SK-N-SH (cell line): Measurements from ENCODE around the gene MORC2. TPM values are rescaled to one million over a fixed set of nuclear protein-coding genes. Genes with fewer than 3 reads are reported as not detected.

Source experiments
- CTCF ChIA-PET: fragments of 300-600, 350-600 bp; formaldehyde crosslinking; extraction: SDS; loops from one replicate; lab custom pipeline; 2021; lab: Yijun Ruan, JAX
- POLR2A ChIA-PET: fragments of 350-600 bp; sonication (Branson Sonifier 250); formaldehyde crosslinking; extraction: SDS; loops from one replicate; lab custom pipeline; 2020; ENCODE audit warnings: antibody characterized with exemption, inconsistent platforms; lab: Yijun Ruan, JAX
- DNase-seq: peaks from one replicate; pipeline ENCODE4 v3.0.0; 2012
- H2AFZ ChIP-seq: fragments of 200-600 bp; sonication (generic); 2 replicates; pipeline ENCODE4 v1.8.1; 2016; ENCODE audit warnings: antibody characterized with exemption, mild to moderate bottlenecking, low read depth
- H3F3A ChIP-seq: fragments of 200-600 bp; sonication (generic); replicated peaks from 2 replicates; pipeline ENCODE3; 2016; ENCODE audit warnings: antibody characterized with exemption, mild to moderate bottlenecking; ENCODE audit not compliant: insufficient read depth
- H3K27ac ChIP-seq, 2 experiments: fragments of 200-500 bp in 1 of 2; fragments of 200-600 bp in 1 of 2; sonication (Bioruptor generic) in 1 of 2; sonication (generic), shearing (Covaris generic) in 1 of 2; 2 replicates each; pipeline versions ENCODE4 v1.5.1 to v1.6.1; 2014 to 2016; ENCODE audit warnings: low read depth in 2 of 2, inconsistent platforms in 1 of 2, low read length in 1 of 2, mild to moderate bottlenecking in 1 of 2, mixed read lengths in 1 of 2
- H3K27me3 ChIP-seq: fragments of 200-600 bp; sonication (generic), shearing (Covaris generic); 2 replicates; pipeline ENCODE4 v1.6.1; 2016; ENCODE audit warnings: mixed run types; ENCODE audit not compliant: insufficient read depth
- H3K36me3 ChIP-seq, 2 experiments: fragments of 200-500 bp in 1 of 2; fragments of 200-600 bp in 1 of 2; sonication (Bioruptor generic) in 1 of 2; sonication (generic) in 1 of 2; replicated peaks in 1 of 2; 2 replicates each; pipeline versions ENCODE3 to v1.5.1; 2014 to 2016; ENCODE audit warnings: low read length in 1 of 2, mild to moderate bottlenecking in 1 of 2; ENCODE audit not compliant: insufficient read depth in 2 of 2, control insufficient read depth in 1 of 2
- H3K4me1 ChIP-seq, 2 experiments: fragments of 200-500 bp in 1 of 2; fragments of 200-600 bp in 1 of 2; sonication (Bioruptor generic) in 1 of 2; sonication (generic), shearing (Covaris generic) in 1 of 2; 2 replicates each; pipeline versions ENCODE4 v1.5.1 to v1.6.1; 2014 to 2016; ENCODE audit warnings: low read depth in 1 of 2, low read length in 1 of 2, mixed run types in 1 of 2; ENCODE audit not compliant: insufficient read depth in 2 of 2, control insufficient read depth in 1 of 2
- H3K4me2 ChIP-seq: fragments of 200-600 bp; sonication (generic), shearing (Covaris generic); 2 replicates; pipeline ENCODE4 v1.6.1; 2017; ENCODE audit warnings: mixed run types
- H3K4me3 ChIP-seq, 2 experiments: fragments of 200-500 bp in 1 of 2; fragments of 200-600 bp in 1 of 2; sonication (Bioruptor generic) in 1 of 2; sonication (generic), shearing (Covaris generic) in 1 of 2; 2 replicates each; pipeline versions ENCODE4 v1.5.1 to v1.8.1; 2014 to 2016; ENCODE audit warnings: low read depth in 2 of 2, inconsistent platforms in 1 of 2, low read length in 1 of 2, mild to moderate bottlenecking in 1 of 2, mixed read lengths in 1 of 2, moderate library complexity in 1 of 2
- H3K79me2 ChIP-seq: fragments of 200-600 bp; sonication (generic); 2 replicates; pipeline ENCODE4 v1.8.1; 2017; ENCODE audit warnings: mild to moderate bottlenecking; ENCODE audit not compliant: insufficient read depth
- H3K9ac ChIP-seq: fragments of 200-600 bp; sonication (generic); 2 replicates; pipeline ENCODE4 v1.6.1; 2017; ENCODE audit warnings: mixed run types
- H3K9me2 ChIP-seq: fragments of 200-600 bp; sonication (generic); 2 replicates; pipeline ENCODE4 v1.6.1; 2017; ENCODE audit warnings: mixed run types
- H3K9me3 ChIP-seq: fragments of 200-600 bp; sonication (generic); 2 replicates; pipeline ENCODE4 v1.6.1; 2017; ENCODE audit warnings: mixed run types, mild to moderate bottlenecking, moderate library complexity
- H4K20me1 ChIP-seq: fragments of 200-600 bp; sonication (generic); 2 replicates; pipeline ENCODE4 v1.6.1; 2017; ENCODE audit warnings: mild to moderate bottlenecking, mixed run types; ENCODE audit not compliant: insufficient read depth
- CHD2 ChIP-seq: fragments of 150-350 bp; IDR thresholded peaks from 2 replicates; pipeline ENCODE4 v1.6.1; 2018; ENCODE audit warnings: low read length; ENCODE audit not compliant: partially characterized antibody
- CTCF ChIP-seq: fragments of 200-600 bp; sonication (generic); IDR thresholded peaks from 2 replicates; pipeline ENCODE4 v1.6.1; 2017; ENCODE audit warnings: antibody characterized with exemption, mild to moderate bottlenecking, moderate library complexity
- EZH2phosphoT487 ChIP-seq: fragments of 200-600 bp; sonication (generic); IDR thresholded peaks from 2 replicates; pipeline ENCODE4 v1.6.1; 2017; ENCODE audit warnings: low read depth, mixed run types, mild to moderate bottlenecking, antibody characterized with exemption, moderate library complexity, borderline replicate concordance
- FOSL2 ChIP-seq: IDR thresholded peaks from 2 replicates; pipeline ENCODE4 v1.4.0; 2012; ENCODE audit warnings: low read depth, mild to moderate bottlenecking, moderate library complexity, borderline replicate concordance
- FOXJ3 ChIP-seq: sonication (generic); formaldehyde crosslinking; IDR thresholded peaks from 2 replicates; pipeline ENCODE4 v1.5.1; 2020; ENCODE audit warnings: mild to moderate bottlenecking, missing genetic modification reagents
- FOXM1 ChIP-seq: IDR thresholded peaks from 2 replicates; pipeline ENCODE4 v1.4.0; 2012; ENCODE audit warnings: low read depth, mild to moderate bottlenecking
- GABPA ChIP-seq: IDR thresholded peaks from 2 replicates; pipeline ENCODE4 v1.4.0; 2012; ENCODE audit warnings: low read depth, mild to moderate bottlenecking
- IRF3 ChIP-seq: fragments of 150-350 bp; IDR thresholded peaks from 2 replicates; pipeline ENCODE4 v1.6.1; 2016; ENCODE audit warnings: mild to moderate bottlenecking, low read depth, low read length
- JUND ChIP-seq: IDR thresholded peaks from 2 replicates; pipeline ENCODE4 v1.4.0; 2012
- MXI1 ChIP-seq: IDR thresholded peaks from 2 replicates; pipeline ENCODE4 v1.6.1; 2012; ENCODE audit warnings: mild to moderate bottlenecking, low read depth, low read length, improper control_type of control experiment
- POLR2AphosphoS5 ChIP-seq: IDR thresholded peaks from 2 replicates; pipeline ENCODE4 v1.6.1; 2012; ENCODE audit warnings: low read depth, low read length
- RAD21 ChIP-seq: IDR thresholded peaks from 2 replicates; pipeline ENCODE4 v1.6.1; 2012; ENCODE audit warnings: mild to moderate bottlenecking, low read length
- REST ChIP-seq: IDR thresholded peaks from 2 replicates; pipeline ENCODE4 v1.6.1; 2012; ENCODE audit warnings: mild to moderate bottlenecking, low read depth, low read length, moderate library complexity
- SMC3 ChIP-seq: IDR thresholded peaks from 2 replicates; pipeline ENCODE4 v1.6.1; 2012; ENCODE audit warnings: low read depth, low read length, improper control_type of control experiment
- TAF1 ChIP-seq: IDR thresholded peaks from 2 replicates; pipeline ENCODE4 v1.6.1; 2012; ENCODE audit warnings: low read depth, mild to moderate bottlenecking, low read length, moderate library complexity, borderline replicate concordance
- TCF12 ChIP-seq: IDR thresholded peaks from 2 replicates; pipeline ENCODE4 v1.4.0; 2012
- USF2 ChIP-seq: fragments of 150-350 bp; IDR thresholded peaks from 2 replicates; pipeline ENCODE4 v1.6.1; 2017; ENCODE audit warnings: antibody characterized with exemption, low read length, low read depth, borderline replicate concordance
- YY1 ChIP-seq: IDR thresholded peaks from 2 replicates; pipeline ENCODE4 v1.4.0; 2012; ENCODE audit warnings: low read depth, mild to moderate bottlenecking
- ZBTB33 ChIP-seq: IDR thresholded peaks from 2 replicates; pipeline ENCODE4 v1.4.0; 2012; ENCODE audit warnings: low read depth, borderline replicate concordance
- WGBS: methylation state at CpG from one replicate; pipeline ENCODE4 v1.1.6; 2017; ENCODE audit warnings: low lambda C conversion rate; 5-methylcytosine and 5-hydroxymethylcytosine counted together
- polyA plus RNA-seq, 3 experiments: library from polyadenylated mRNA; depleted of rRNA; stranded (reverse); fragments of >200 nt; gene quantifications; 2 replicates each; pipeline ENCODE4 v1.2.3, GENCODE V29; 2012

The MORC2 gene
- polyA plus RNA-seq, 1 of the 3 experiments (the other 2 are of a cell fraction) = 8.3 TPM

GRCh38 chr22:30930228-30930627, 38.3 kb downstream of the MORC2 start:
- no peaks in the 10 kb centered on the region for H4K20me1 ChIP-seq
- H3K27me3 ChIP-seq = no peaks in the 10 kb centered on the region
- H3K4me3 ChIP-seq = no peak overlapping the region
- ChIA-PET POLR2A (no interaction called here), CTCF (interaction anchor here (1.0 to 2.0 kb wide), 6 partner anchors 8 to 166 kb away, joined by 3 to 8 read pairs (median 4); no protein-coding TSS in a partner anchor)
- DNase-seq = no peak
- H3K4me2 ChIP-seq = no peak overlapping the region
- H3K79me2 ChIP-seq = no peaks in the 10 kb centered on the region
- no peaks in the 10 kb centered on the region for H3K9me3 ChIP-seq
- no peaks in the 10 kb centered on the region for H3K4me1 ChIP-seq
- peaks cover 16 to 77% of the 10 kb centered on the region in 2 experiments for H3K36me3 ChIP-seq
- no peaks in the 10 kb centered on the region for H3K9me2 ChIP-seq
- TF ChIP-seq FOXM1 = no peak
- no peak for TF ChIP-seq MXI1
- no peak for TF ChIP-seq SMC3
- TF ChIP-seq JUND = no peak
- no peak for TF ChIP-seq FOXJ3 (CRISPR knock-in tag)
- TF ChIP-seq TCF12 = no peak
- TF ChIP-seq YY1 = no peak
- no peak for TF ChIP-seq RAD21
- TF ChIP-seq, all 33 proteins: peak for 0
- 100% methylated on average over 3 of the region's 3 CpGs for WGBS
- Histone ChIP-seq H3K27ac (no peak overlapping the region), H3F3A (no peaks in the 10 kb centered on the region), H3K9ac (no peak overlapping the region), H2AFZ (no peak overlapping the region)

- Histone ChIP-seq H3K4me3 (no peak overlapping the region), H4K20me1 (no peaks in the 10 kb centered on the region), H3K36me3 (peaks cover 15 to 60% of the 10 kb centered on the region in 2 experiments), H3K9me2 (no peaks in the 10 kb centered on the region), H3K27me3 (no peaks in the 10 kb centered on the region), H3K27ac (no peak overlapping the region), H2AFZ (no peak overlapping the region), H3K4me1 (no peaks in the 10 kb centered on the region), H3K9me3 (no peaks in the 10 kb centered on the region), H3K9ac (no peak overlapping the region), H3K79me2 (no peaks in the 10 kb centered on the region), H3K4me2 (no peak overlapping the region), H3F3A (no peaks in the 10 kb centered on the region)
- ChIA-PET CTCF (interaction anchor here (0.6 kb wide), 1 partner anchor 1351 kb away, joined by 3 read pairs; no protein-coding TSS in a partner anchor), POLR2A (no interaction called here)
- DNase-seq = no peak
- WGBS = 91% methylated on average over 6 of the region's 6 CpGs
- no peak for TF ChIP-seq TAF1
- TF ChIP-seq SMC3 = no peak
- TF ChIP-seq ZBTB33 = no peak
- no peak for TF ChIP-seq USF2
- TF ChIP-seq FOXJ3 (CRISPR knock-in tag) = no peak
- no peak for TF ChIP-seq CTCF
- TF ChIP-seq MXI1 = no peak
- TF ChIP-seq POLR2AphosphoS5 = no peak
- TF ChIP-seq FOSL2 = no peak
- no peak for TF ChIP-seq IRF3
- TF ChIP-seq REST = no peak
- no peak for TF ChIP-seq GABPA
- no peak for TF ChIP-seq EZH2phosphoT487
- TF ChIP-seq CHD2 = no peak
Measured at GRCh38 chr22:30928401-30928800, 40.2 kb downstream of the MORC2 start.
